Liver (tissue), 9 donors: ENCODE measurements around the gene HIP1. TPM values are rescaled to one million over a fixed set of nuclear protein-coding genes. Genes with fewer than 3 reads are reported as not detected.

Experiments
- DNase-seq: peaks from one replicate; pipeline ENCODE4 v3.0.0-alpha.2; 2017; ENCODE audit warnings: low spot score
- H3K27ac ChIP-seq, 2 donors: one replicate each; pipeline ENCODE4 v1.7.0; 2013; ENCODE audit warnings: inconsistent platforms in 2 of 2, low read length in 2 of 2, control low read depth in 1 of 2, low read depth in 1 of 2, mild to moderate bottlenecking in 1 of 2
- H3K27me3 ChIP-seq, 4 donors: one replicate each; pipeline versions ENCODE4 v1.6.1 to v1.7.0; 2013; ENCODE audit warnings: low read length in 3 of 4, inconsistent platforms in 1 of 4, mild to moderate bottlenecking in 1 of 4, moderate library complexity in 1 of 4; ENCODE audit not compliant: control insufficient read depth in 4 of 4, insufficient read depth in 4 of 4
- H3K36me3 ChIP-seq, 4 donors: one replicate each; pipeline versions ENCODE4 v1.6.1 to v1.7.0; 2013; ENCODE audit warnings: low read length in 3 of 4, mild to moderate bottlenecking in 3 of 4, low read depth in 1 of 4, moderate library complexity in 1 of 4; ENCODE audit not compliant: control insufficient read depth in 4 of 4, insufficient read depth in 3 of 4
- H3K4me1 ChIP-seq, 4 donors: one replicate each; pipeline versions ENCODE4 v1.6.1 to v1.7.0; 2013; ENCODE audit warnings: low read length in 3 of 4, mild to moderate bottlenecking in 3 of 4, moderate library complexity in 1 of 4; ENCODE audit not compliant: control insufficient read depth in 4 of 4, insufficient read depth in 4 of 4
- H3K4me3 ChIP-seq, 3 donors: one replicate each; pipeline versions ENCODE4 v1.6.1 to v1.7.0; 2013; ENCODE audit warnings: low read length in 3 of 3, control low read depth in 1 of 3, low read depth in 1 of 3, mild to moderate bottlenecking in 1 of 3
- H3K9ac ChIP-seq, 2 donors: one replicate each; pipeline ENCODE4 v1.7.0; 2013; ENCODE audit warnings: low read length in 2 of 2, mild to moderate bottlenecking in 2 of 2, moderate library complexity in 2 of 2, control low read depth in 1 of 2, low read depth in 1 of 2
- H3K9me3 ChIP-seq, 4 donors: one replicate each; pipeline versions ENCODE4 v1.6.1 to v1.7.0; 2013; ENCODE audit warnings: low read length in 3 of 4; ENCODE audit not compliant: control insufficient read depth in 4 of 4
- EGR1 ChIP-seq, 2 donors: IDR thresholded peaks; 2 replicates each; pipeline ENCODE4 v1.6.1; 2016 to 2018; ENCODE audit warnings: antibody characterized with exemption in 2 of 2, low read depth in 2 of 2
- FOXA1 ChIP-seq: IDR thresholded peaks from 2 replicates; pipeline ENCODE4 v1.6.1; 2016; ENCODE audit warnings: antibody characterized with exemption
- FOXA2 ChIP-seq: IDR thresholded peaks from 2 replicates; pipeline ENCODE4 v1.6.1; 2016; ENCODE audit warnings: antibody characterized with exemption
- GABPA ChIP-seq, 2 donors: IDR thresholded peaks in 1 of 2; conservative IDR thresholded peaks in 1 of 2; 2 replicates each; pipeline ENCODE4 v1.6.1; 2016; ENCODE audit warnings: antibody characterized with exemption in 2 of 2, mild to moderate bottlenecking in 1 of 2, moderate library complexity in 1 of 2
- HNF4A ChIP-seq, 2 donors: conservative IDR thresholded peaks; 2 replicates each; pipeline ENCODE4 v1.6.1; 2016; ENCODE audit warnings: antibody characterized with exemption in 2 of 2, mild to moderate bottlenecking in 2 of 2
- HNF4G ChIP-seq: IDR thresholded peaks from 2 replicates; pipeline ENCODE4 v1.6.1; 2016; ENCODE audit warnings: antibody characterized with exemption
- JUND ChIP-seq, 2 donors: IDR thresholded peaks; 2 replicates each; pipeline ENCODE4 v1.6.1; 2016; ENCODE audit warnings: antibody characterized with exemption in 2 of 2
- NR2F2 ChIP-seq: IDR thresholded peaks from 2 replicates; pipeline ENCODE4 v1.6.1; 2016; ENCODE audit warnings: antibody characterized with exemption
- RAD21 ChIP-seq, 2 donors: IDR thresholded peaks; 2 replicates each; pipeline ENCODE4 v1.6.1; 2016; ENCODE audit warnings: antibody characterized with exemption in 2 of 2, mild to moderate bottlenecking in 2 of 2
- REST ChIP-seq: IDR thresholded peaks from 2 replicates; pipeline ENCODE4 v1.6.1; 2016; ENCODE audit warnings: antibody characterized with exemption, mild to moderate bottlenecking
- RXRA ChIP-seq, 2 donors: IDR thresholded peaks; 2 replicates each; pipeline ENCODE4 v1.6.1; 2017 to 2018; ENCODE audit warnings: antibody characterized with exemption in 2 of 2, mild to moderate bottlenecking in 1 of 2
- SP1 ChIP-seq: IDR thresholded peaks from 2 replicates; pipeline ENCODE4 v1.6.1; 2018; ENCODE audit warnings: antibody characterized with exemption, mild to moderate bottlenecking
- TAF1 ChIP-seq: conservative IDR thresholded peaks from 2 replicates; pipeline ENCODE4 v1.6.1; 2016; ENCODE audit warnings: antibody characterized with exemption, mild to moderate bottlenecking
- YY1 ChIP-seq: IDR thresholded peaks from 2 replicates; pipeline ENCODE4 v1.6.1; 2016; ENCODE audit warnings: antibody characterized with exemption, mild to moderate bottlenecking
- WGBS: extraction: QIAGEN DNeasy Blood & Tissue Kit; methylation state at CpG from one replicate; pipeline ENCODE4 v1.1.7; 2013; 5-methylcytosine and 5-hydroxymethylcytosine counted together
- polyA plus RNA-seq, 2 donors: library from polyadenylated mRNA; stranded (reverse) in 1 of 2; unstranded in 1 of 2; fragments of 200-250 nt in 1 of 2; fragments of >200 nt in 1 of 2; fragmentation: Nextera tagmentation in 1 of 2; extraction: Ambion mirVana in 1 of 2; gene quantifications; one replicate each; pipeline versions ENCODE4 v1.2.1 to v1.2.3, GENCODE V29; 2013 to 2015
- total RNA-seq, 2 donors: library from RNA; depleted of rRNA; stranded (reverse); fragments of >200 nt; gene quantifications; one replicate each; pipeline ENCODE4 v1.2.3, GENCODE V29; 2014
- TF ChIP-seq, protein P1 (sequence below): IDR thresholded peaks from 2 replicates; pipeline ENCODE4 v1.6.1; 2016; ENCODE audit warnings: antibody characterized with exemption
- TF ChIP-seq, protein P2 (sequence below): fragments of 150-350 bp; IDR thresholded peaks from 2 replicates; pipeline ENCODE4 v1.5.1; 2017; ENCODE audit warnings: improper control_type of control experiment, low read depth, low read length; ENCODE audit not compliant: missing input control
- TF ChIP-seq, protein P3 (sequence below): IDR thresholded peaks from 2 replicates; pipeline ENCODE4 v1.6.1; 2016; ENCODE audit warnings: antibody characterized with exemption
- TF ChIP-seq, protein P4 (sequence below): IDR thresholded peaks from 2 replicates; pipeline ENCODE4 v1.6.1; 2016; ENCODE audit warnings: antibody characterized with exemption
- donor health status: healthy.
- donor health status: healthy.
- donor health status: healthy.
- donor health status: healthy.
- donor health status: healthy.

HIP1 gene
- total and polyA plus RNA-seq, 4 donors: 3.8 to 13.6 (median 7.8) TPM

GRCh38 chr7:75583255-75583654 lies 155.5 kb downstream of the HIP1 start:
- Histone ChIP-seq H3K4me1 (no peaks in the 10 kb centered on the region), H3K27ac (no peak overlapping the region), H3K36me3 (peaks cover 11 to 40% (median 27%) of the 10 kb centered on the region in 4 donors), H3K9ac (no peak overlapping the region), H3K27me3 (no peaks in the 10 kb centered on the region), H3K9me3 (no peaks in the 10 kb centered on the region), H3K4me3 (no peak overlapping the region)
- WGBS: 96% methylated on average over 12 of the region's 12 CpGs
- TF ChIP-seq, protein P1, sequence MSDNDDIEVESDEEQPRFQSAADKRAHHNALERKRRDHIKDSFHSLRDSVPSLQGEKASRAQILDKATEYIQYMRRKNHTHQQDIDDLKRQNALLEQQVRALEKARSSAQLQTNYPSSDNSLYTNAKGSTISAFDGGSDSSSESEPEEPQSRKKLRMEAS: no peak
- no peak for TF ChIP-seq RXRA (IDR thresholded peaks at IDR 0.05)
- no peak for TF ChIP-seq HNF4A (conservative IDR thresholded peaks at IDR 0.05)
- TF ChIP-seq GABPA (IDR thresholded peaks at IDR 0.05 in 1 of 2, conservative IDR thresholded peaks at IDR 0.05 in 1 of 2): no peak
- TF ChIP-seq YY1: no peak
- no peak for TF ChIP-seq HNF4G
- TF ChIP-seq, protein P2, sequence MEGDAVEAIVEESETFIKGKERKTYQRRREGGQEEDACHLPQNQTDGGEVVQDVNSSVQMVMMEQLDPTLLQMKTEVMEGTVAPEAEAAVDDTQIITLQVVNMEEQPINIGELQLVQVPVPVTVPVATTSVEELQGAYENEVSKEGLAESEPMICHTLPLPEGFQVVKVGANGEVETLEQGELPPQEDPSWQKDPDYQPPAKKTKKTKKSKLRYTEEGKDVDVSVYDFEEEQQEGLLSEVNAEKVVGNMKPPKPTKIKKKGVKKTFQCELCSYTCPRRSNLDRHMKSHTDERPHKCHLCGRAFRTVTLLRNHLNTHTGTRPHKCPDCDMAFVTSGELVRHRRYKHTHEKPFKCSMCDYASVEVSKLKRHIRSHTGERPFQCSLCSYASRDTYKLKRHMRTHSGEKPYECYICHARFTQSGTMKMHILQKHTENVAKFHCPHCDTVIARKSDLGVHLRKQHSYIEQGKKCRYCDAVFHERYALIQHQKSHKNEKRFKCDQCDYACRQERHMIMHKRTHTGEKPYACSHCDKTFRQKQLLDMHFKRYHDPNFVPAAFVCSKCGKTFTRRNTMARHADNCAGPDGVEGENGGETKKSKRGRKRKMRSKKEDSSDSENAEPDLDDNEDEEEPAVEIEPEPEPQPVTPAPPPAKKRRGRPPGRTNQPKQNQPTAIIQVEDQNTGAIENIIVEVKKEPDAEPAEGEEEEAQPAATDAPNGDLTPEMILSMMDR: no peak
- no peak for TF ChIP-seq JUND (IDR thresholded peaks at IDR 0.05)
- TF ChIP-seq, protein P3, sequence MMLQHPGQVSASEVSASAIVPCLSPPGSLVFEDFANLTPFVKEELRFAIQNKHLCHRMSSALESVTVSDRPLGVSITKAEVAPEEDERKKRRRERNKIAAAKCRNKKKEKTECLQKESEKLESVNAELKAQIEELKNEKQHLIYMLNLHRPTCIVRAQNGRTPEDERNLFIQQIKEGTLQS: no peak
- no peak for TF ChIP-seq SP1
- TF ChIP-seq, protein P4, sequence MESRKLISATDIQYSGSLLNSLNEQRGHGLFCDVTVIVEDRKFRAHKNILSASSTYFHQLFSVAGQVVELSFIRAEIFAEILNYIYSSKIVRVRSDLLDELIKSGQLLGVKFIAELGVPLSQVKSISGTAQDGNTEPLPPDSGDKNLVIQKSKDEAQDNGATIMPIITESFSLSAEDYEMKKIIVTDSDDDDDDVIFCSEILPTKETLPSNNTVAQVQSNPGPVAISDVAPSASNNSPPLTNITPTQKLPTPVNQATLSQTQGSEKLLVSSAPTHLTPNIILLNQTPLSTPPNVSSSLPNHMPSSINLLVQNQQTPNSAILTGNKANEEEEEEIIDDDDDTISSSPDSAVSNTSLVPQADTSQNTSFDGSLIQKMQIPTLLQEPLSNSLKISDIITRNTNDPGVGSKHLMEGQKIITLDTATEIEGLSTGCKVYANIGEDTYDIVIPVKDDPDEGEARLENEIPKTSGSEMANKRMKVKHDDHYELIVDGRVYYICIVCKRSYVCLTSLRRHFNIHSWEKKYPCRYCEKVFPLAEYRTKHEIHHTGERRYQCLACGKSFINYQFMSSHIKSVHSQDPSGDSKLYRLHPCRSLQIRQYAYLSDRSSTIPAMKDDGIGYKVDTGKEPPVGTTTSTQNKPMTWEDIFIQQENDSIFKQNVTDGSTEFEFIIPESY: no peak
- no peak for TF ChIP-seq NR2F2
- TF ChIP-seq FOXA1: no peak
- TF ChIP-seq REST: no peak
- no peak for TF ChIP-seq EGR1 (IDR thresholded peaks at IDR 0.05; ENCODE audit: low read depth in 2 of 2)
- TF ChIP-seq TAF1: no peak
- no peak for TF ChIP-seq FOXA2
- no peak for DNase-seq

DNA sequence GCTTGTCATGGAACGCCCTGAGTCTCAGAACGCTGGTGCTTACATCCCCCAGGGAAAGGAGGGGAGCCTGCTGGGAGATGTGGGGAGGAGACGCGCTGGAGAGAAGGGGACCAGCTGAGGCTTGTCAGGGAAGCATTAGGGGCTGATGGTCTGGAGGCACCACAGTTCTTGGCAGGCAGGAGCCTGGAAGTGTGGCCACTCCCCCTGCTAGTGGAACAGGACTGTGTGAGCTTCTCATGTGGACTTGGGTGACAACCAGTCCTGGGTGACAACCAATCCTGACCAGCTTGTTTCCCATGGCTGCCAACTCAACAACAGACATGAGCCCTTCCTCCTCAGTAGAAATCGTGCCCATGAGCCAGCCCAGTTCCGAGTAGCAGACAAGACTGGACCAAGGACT lies 158.8 kb downstream of the HIP1 start:
- Histone ChIP-seq H3K9ac (no peak overlapping the region), H3K9me3 (no peaks in the 10 kb centered on the region), H3K27me3 (no peaks in the 10 kb centered on the region), H3K4me3 (no peak overlapping the region), H3K36me3 (peaks cover 10 to 35% (median 17%) of the 10 kb centered on the region in 4 donors), H3K27ac (no peak overlapping the region), H3K4me1 (no peaks in the 10 kb centered on the region)
- WGBS: 93% methylated on average over 6 of the region's 6 CpGs
- no peak for DNase-seq
- TF ChIP-seq RAD21 (IDR thresholded peaks at IDR 0.05): no peak
- no peak for TF ChIP-seq JUND (IDR thresholded peaks at IDR 0.05)
- TF ChIP-seq, protein P2: no peak
- no peak for TF ChIP-seq GABPA (IDR thresholded peaks at IDR 0.05 in 1 of 2, conservative IDR thresholded peaks at IDR 0.05 in 1 of 2)
- TF ChIP-seq NR2F2: no peak
- TF ChIP-seq HNF4A (conservative IDR thresholded peaks at IDR 0.05): no peak
- TF ChIP-seq, protein P3: no peak
- TF ChIP-seq FOXA2: no peak
- TF ChIP-seq YY1: no peak
- no peak for TF ChIP-seq FOXA1
- TF ChIP-seq, protein P1: no peak
- TF ChIP-seq SP1: no peak
- TF ChIP-seq, protein P4: no peak
